DND-41 (cell line): ENCODE data around the gene HECTD1.
"Not testable (repeated sequence)": the region's sequence is repeated elsewhere in the genome, so short reads cannot be mapped to it uniquely, and the experiment has no call there.

Experiments used
- EZH2 ChIP-seq: IDR thresholded peaks from 3 replicates; pipeline ENCODE4 v1.6.1; 2012; ENCODE audit warnings: borderline replicate concordance, low read depth, mild to moderate bottlenecking, moderate library complexity, low read length, inconsistent platforms; ENCODE audit not compliant: severe bottlenecking
- TF ChIP-seq, protein P1 (sequence below): IDR thresholded peaks from 2 replicates; pipeline ENCODE4 v1.5.1; 2012; ENCODE audit warnings: borderline replicate concordance, low read length, moderate library complexity, mild to moderate bottlenecking; ENCODE audit not compliant: poor library complexity, severe bottlenecking; ENCODE audit errors: extremely low read depth

DNA sequence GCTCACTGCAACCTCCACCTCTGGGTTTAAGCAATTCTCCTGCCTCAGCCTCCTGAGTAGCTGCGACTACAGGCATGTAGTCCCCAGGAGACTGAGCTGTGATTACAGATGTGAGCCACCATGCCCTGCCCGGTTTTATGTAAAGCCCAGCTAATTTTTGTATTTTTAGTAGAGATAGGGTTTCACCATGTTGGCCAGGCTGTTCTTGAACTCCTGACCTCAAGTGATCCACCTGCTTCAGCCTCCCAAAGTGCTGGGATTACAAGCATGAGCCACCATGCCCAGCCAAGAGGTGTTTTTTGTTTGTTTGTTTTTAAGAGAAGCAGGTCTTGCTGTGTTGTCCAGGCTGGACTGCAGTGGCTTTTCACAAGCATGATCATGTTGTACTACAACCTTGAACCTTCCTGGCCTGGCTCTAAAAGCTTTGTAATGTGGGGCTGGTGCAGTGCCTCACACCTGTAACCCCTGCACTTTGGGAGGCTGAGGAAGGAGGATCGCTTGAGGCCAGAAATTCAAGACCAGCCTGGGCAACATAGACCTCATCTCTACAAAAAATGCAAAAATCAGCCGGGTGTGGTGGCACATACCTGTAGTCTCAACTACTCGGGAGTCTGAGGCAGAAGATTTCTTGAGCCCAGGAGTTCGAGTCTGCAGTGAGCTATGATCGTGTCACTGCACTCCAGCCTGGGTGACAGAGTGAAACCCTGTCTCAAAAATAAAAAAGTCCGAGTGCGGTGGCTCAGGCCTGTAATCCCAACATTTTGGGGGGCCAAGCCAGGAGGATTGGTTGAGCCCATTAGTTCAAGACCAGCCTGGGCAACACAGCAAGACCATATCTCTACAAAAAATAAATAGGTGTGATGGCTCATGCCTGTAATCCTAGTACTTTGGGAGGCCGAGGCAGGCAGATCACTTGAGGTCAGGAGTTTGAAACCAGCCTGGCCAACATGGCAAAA, 113.4 kb downstream of the HECTD1 start:
- TF ChIP-seq, protein P1, sequence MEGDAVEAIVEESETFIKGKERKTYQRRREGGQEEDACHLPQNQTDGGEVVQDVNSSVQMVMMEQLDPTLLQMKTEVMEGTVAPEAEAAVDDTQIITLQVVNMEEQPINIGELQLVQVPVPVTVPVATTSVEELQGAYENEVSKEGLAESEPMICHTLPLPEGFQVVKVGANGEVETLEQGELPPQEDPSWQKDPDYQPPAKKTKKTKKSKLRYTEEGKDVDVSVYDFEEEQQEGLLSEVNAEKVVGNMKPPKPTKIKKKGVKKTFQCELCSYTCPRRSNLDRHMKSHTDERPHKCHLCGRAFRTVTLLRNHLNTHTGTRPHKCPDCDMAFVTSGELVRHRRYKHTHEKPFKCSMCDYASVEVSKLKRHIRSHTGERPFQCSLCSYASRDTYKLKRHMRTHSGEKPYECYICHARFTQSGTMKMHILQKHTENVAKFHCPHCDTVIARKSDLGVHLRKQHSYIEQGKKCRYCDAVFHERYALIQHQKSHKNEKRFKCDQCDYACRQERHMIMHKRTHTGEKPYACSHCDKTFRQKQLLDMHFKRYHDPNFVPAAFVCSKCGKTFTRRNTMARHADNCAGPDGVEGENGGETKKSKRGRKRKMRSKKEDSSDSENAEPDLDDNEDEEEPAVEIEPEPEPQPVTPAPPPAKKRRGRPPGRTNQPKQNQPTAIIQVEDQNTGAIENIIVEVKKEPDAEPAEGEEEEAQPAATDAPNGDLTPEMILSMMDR, result not testable (repeated sequence)
- TF ChIP-seq EZH2, result not testable (repeated sequence)
